ENCODE measurements around the gene EHD1.

DNA sequence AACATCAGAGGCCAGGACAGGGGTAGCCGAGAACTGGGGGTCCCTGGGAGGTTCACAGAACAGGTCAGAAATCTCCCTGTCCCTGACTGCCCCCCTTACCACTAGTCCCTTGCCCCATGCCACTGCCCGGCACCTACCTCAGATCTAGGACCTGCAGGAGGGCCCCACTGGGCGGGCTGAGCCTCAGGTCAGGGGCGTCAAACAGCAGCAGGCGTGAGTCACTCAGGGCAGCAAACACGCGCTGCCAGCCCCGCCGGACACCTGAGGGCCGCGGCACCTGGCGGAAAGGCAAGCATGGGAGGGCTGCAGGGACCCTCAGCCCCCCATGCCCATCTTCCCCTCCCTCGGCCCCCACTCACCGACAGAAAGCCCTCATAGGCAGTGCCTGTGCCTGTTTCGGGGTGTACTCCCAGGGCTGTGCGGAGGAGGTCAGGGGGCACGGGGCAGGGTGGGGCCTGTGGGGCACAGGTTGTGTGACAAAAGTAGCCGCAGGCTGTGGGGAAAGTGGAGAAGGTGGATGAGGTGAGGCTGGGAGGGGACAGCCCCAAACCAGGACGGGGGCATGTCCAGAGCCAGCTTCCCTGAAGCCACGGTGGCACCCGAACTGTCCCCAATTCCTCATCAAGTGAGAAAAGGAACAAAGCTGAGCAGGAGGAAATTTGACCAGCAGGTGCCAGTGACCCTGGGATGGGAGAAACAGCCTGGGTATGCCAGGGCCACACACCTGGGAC, 45.8 kb downstream of the EHD1 start:
- TF ChIP-seq, protein P1, sequence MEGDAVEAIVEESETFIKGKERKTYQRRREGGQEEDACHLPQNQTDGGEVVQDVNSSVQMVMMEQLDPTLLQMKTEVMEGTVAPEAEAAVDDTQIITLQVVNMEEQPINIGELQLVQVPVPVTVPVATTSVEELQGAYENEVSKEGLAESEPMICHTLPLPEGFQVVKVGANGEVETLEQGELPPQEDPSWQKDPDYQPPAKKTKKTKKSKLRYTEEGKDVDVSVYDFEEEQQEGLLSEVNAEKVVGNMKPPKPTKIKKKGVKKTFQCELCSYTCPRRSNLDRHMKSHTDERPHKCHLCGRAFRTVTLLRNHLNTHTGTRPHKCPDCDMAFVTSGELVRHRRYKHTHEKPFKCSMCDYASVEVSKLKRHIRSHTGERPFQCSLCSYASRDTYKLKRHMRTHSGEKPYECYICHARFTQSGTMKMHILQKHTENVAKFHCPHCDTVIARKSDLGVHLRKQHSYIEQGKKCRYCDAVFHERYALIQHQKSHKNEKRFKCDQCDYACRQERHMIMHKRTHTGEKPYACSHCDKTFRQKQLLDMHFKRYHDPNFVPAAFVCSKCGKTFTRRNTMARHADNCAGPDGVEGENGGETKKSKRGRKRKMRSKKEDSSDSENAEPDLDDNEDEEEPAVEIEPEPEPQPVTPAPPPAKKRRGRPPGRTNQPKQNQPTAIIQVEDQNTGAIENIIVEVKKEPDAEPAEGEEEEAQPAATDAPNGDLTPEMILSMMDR (IDR thresholded peaks at IDR 0.05) = no peak
- no peak for TF ChIP-seq POLR2A (IDR thresholded peaks at IDR 0.05)
